Measurements from ENCODE around the gene EIF6.
A peak's percentile ranks its signal among the peaks of the same experiment; 100 is the strongest.
"Not testable (repeated sequence)": the region's sequence is repeated elsewhere in the genome, so short reads cannot be mapped to it uniquely, and the experiment has no call there.

Gene EIF6

DNA sequence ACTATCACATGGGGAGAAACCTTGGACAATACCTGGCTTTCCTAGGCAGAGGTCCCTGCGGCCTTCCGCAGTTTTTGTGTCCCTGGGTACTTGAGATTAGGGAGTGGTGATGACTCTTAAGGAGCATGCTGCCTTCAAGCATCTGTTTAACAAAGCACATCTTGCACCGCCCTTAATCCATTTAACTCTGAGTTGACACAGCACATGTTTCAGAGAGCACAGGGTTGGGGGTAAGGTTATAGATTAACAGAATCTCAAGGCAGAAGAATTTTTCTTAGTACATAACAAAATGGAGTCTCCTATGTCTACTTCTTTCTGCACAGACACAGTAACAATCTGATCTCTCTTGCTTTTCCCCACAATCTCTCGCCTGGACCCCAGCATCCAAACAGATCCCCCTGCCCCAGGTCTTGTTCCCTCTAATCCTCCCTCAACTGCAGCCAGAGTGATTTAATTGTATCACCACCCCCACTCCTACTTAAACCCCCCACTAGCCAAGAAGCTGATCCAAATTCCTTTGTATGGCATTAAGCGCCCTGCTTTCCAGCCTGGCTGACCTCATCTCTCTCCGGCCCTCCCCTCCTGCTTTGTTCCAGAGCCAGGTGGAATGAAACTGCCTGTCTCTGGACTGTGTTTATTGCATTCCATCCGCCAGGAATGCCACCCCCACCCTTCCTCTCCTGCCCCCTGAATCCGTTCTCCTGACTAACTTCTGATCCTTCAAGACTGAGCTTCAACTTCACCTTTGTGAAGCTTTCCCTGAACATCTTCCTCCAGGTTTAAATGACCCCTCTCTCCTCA, 21.6 kb downstream of the EIF6 start:
- peak; percentile 72 for DNase-seq

DNA sequence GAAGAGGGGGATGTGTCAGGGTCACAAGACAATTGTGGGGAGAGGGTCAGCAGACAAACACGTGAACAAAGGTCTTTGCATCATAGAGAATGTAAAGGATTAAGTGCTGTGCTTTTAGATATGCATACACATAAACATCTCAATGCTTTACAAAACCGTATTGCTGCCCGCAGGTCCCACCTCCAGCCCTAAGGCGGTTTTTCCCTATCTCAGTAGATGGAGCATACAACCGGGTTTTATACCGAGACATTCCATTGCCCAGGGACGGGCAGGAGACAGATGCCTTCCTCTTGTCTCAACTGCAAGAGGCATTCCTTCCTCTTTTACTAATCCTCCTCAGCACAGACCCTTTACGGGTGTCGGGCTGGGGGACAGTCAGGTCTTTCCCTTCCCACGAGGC, 22.3 kb downstream of the EIF6 start:
- not testable (repeated sequence) for DNase-seq

DNA sequence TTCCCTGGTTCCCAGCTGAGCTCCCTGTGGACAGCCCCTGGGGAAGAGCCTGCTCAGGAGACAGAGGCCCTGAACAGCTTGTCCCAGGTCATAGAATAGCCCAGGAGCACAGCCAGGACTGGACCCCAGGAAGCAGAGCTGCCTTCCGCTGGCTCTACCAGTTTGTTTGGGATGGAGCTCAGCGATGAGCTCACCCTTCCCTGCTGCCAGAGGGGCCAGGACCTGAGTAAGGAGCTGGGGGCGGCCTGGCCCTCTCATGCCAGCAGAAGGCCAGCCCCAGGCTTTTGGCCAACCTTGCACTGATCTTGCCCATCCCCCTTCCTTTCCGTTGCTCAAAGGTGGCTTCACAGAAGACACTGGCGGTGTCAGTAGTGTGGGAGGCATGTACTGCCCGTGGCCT, 24.1 kb downstream of the EIF6 start:
- DNase-seq, result no peak

DNA sequence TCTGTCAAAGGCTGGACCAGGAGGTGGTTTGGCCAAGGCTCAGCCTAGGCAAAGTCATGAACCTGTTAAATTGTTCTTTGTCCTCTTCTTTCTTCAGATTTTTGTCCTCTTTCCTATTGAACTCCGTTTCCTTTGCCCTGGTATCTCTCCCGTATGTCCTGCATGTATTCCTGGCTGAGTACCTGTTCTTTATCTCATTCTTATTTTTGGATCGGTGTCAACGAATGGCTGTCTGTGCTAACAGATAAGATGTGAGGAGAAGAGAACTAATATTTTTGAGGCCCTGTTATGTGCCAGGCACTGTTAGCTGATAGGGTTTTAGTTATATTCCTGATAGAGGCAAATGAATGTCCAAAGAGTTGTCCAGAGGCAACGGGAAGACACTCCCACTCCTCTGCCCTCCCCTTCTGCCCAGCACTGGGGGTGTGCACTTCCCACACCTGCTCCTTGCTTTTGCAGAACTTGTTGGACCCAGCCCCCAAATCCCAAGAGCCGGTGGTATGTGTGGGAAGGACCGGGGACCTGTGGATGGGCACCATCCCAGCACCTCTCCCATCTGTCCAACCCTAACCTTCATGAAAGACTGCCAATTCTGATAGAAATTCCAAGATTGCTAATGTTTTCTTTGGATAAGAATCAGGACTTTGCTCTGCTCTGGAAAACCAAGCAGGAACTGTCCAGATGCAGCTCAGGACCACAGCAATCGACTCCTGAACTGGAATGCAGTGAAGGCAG, 27.2 kb downstream of the EIF6 start:
- no peak for DNase-seq

DNA sequence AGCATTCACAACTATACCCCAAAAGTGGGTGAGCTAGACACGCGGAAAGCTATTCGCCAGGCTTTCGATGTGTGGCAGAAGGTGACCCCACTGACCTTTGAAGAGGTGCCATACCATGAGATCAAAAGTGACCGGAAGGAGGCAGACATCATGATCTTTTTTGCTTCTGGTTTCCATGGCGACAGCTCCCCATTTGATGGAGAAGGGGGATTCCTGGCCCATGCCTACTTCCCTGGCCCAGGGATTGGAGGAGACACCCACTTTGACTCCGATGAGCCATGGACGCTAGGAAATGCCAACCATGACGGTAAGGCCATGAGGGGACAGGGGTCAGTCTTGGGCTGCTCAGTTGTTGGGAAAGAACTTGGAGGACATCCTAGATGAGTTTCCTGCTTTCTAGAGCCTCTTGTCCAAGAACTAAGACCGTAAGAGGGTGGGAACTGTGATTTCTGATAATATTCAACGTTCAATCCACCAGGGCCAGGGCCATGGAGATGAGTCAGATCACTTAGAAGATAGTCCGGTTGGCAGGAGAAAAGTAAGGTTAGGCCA, 30.0 kb downstream of the EIF6 start:
- no peak for DNase-seq

DNA sequence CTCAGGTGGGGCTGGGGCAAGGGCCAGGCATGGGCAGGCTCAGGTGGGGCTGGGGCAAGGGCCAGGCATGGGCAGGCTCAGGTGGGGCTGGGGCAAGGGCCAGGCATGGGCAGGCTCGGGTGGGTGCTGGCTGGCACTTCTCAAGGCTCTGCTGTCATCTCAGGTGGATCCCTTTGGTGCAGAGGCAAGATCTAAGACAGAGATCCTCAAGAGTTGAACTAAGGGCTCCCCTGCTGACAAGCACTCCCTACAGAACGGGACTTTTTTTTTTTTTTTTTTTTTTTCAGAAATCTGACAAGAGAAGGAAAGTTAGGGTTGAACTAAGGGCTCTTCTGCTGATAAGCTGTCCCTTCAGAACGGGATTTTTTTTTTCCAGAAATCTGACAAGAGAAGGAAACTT, 31.6 kb downstream of the EIF6 start:
- no peak for DNase-seq

DNA sequence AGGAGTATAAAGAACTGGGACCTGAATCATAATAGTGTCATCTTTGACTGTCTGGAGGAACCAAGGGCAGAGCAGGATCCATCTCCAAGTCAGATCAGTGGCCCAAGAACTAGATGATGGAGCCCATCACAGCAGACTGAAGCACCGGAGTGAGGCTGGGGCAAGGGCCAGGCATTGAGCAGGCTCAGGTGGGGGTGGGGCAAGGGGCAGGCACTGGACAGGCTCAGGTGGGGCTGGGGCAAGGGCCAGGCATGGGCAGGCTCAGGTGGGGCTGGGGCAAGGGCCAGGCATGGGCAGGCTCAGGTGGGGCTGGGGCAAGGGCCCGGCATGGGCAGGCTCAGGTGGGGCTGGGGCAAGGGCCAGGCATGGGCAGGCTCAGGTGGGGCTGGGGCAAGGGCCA, 32.0 kb downstream of the EIF6 start:
- DNase-seq, result not testable (repeated sequence)

DNA sequence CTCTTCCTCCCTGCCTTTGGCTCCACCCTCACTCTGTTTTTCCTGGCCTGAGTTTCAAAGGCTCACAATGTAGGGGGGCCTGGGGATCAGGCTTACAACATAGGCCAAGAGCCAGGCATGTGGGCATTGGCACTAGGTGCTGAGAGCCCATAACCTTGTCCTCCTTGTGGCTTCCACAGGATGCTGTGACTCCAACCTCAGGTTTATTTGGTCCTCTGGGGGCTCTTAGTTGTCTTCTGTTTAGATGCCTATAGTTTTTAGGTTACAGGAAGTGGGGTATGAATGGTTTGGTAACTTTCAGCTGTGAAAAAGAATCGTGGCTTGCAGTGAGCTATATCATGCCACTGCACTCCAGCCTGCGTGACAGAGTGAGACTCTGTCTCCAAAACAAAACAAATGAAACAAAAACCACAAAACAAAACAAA, 32.5 kb downstream of the EIF6 start:
- no peak for DNase-seq

DNA sequence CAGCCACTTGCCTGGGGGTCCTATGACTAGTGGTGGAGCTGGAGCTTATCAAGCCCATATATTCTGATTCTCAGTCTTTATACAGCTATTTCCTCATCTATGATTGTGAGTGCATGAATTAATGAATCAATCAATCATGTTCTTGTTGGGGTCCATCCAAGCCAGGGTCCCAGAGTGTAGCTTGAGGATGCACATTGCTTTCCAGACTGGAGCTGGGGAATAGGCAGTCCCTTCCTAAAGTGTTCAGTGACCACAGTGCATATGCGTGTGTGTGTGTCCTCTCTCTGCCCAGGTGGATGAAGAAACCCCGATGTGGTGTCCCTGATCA, 33.0 kb downstream of the EIF6 start:
- DNase-seq, result no peak

DNA sequence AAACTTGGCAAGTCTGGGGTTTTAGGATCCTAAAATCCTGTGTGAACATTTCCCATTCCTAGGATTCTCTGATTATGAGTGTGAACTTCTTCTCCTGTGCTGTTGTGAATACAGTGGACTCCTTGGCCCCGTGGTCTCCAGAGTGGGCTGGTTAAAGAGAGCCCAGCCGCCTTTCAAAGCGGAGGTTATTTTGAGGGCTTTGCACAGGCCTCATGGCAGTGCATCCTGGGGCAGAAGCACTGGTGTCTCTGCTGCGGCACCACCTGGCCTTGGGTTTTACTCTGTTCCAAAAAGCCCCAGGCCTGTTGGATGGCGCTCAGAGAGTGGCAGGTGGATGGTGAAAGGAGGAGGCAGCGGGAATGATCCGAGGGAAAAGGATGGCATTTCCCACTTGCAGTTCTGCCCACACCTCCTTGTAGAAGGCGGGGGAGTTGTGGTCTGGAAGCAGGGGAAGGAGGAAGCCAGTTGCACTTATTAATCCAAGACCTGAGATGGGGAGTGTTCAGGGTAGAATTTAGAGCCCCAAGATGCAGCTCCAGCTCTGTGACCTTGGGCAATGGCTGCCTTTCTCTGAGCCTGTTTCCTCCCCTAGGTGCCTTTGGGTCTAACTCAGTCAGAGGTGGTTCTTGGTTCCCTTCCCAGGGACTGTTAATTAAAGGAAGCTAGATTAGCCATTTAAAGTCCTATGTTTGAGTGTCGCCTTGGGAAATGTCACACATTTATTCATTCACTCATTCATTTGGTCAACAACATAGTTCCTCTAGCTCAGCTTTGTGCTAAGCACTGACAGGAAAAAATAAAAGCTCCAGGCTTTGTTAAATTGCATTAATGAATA, 35.7 kb downstream of the EIF6 start:
- no peak for DNase-seq

DNA sequence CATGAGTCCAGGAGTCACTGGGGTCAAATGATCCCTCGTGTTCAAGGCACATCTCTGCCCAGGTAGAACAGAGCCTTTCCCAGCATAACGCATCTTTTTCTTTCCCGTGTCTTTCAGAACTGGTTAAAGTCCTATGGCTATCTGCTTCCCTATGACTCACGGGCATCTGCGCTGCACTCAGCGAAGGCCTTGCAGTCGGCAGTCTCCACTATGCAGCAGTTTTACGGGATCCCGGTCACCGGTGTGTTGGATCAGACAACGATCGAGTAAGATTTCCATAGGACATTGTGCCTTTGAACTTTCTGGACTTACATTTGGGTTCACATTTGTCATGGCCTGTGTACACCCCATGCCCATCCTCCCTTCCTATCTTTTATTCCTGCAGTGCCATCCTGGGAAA, 37.8 kb downstream of the EIF6 start:
- DNase-seq, result no peak

DNA sequence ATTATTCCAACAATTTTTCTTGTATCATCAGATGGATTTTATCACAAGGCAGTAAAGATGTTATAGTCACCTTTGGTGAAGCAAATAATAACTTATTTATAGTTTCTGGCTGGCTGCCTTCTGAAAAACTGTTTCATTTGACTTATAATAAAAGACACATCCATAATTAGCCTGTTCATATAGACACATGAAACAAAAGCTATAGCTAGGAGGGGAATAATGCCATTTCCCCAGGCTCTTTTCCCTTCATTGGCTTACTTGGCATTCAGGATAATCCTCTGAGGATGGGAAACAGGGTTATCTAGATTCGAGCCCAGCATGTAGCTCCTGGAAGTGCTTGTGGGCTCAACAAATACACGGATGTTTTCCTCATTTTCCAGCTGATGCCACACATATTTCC, 40.6 kb downstream of the EIF6 start:
- DNase-seq, result no peak

DNA sequence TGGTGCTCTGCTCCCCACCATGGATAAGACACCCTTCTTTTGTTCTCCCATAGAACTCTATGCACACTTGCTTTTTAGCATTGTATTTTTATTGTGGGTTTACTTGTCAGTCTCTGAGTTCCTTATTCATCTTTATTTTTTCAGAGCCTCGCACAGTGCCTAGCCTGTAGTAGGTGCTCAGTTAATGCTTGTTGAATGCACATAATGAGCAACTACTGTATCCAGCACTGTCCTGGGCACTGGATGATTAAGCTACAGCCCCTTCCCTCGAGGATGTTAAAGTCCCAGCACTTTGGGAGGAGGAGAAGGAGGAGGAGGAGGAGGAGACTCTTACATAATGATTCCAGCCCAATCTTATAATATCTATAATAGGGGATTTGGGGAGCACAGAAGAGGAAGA, 41.3 kb downstream of the EIF6 start:
- DNase-seq, result no peak

DNA sequence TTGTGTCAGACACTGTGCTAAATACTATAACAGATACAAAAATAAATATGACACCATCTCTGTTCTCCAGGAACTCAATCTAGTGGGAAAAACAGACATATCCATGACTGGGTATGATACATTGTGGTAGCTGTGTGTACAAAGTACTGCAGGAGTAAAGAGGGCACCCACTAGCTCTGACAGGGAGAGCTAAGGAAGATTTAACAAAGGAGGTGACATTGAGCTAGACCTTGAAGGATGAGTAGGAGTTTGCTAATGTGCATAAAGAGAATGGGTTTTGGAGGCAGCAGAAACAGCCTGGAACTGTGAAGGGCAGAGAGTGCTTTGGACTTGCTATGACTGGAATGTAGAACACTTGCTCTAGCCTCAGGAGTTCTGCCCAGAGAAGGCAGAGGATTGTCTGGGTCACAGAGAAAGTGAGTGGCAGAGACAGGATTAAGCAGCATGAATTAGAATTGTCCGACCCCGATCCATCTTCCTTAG, 43.7 kb downstream of the EIF6 start:
- no peak for DNase-seq

DNA sequence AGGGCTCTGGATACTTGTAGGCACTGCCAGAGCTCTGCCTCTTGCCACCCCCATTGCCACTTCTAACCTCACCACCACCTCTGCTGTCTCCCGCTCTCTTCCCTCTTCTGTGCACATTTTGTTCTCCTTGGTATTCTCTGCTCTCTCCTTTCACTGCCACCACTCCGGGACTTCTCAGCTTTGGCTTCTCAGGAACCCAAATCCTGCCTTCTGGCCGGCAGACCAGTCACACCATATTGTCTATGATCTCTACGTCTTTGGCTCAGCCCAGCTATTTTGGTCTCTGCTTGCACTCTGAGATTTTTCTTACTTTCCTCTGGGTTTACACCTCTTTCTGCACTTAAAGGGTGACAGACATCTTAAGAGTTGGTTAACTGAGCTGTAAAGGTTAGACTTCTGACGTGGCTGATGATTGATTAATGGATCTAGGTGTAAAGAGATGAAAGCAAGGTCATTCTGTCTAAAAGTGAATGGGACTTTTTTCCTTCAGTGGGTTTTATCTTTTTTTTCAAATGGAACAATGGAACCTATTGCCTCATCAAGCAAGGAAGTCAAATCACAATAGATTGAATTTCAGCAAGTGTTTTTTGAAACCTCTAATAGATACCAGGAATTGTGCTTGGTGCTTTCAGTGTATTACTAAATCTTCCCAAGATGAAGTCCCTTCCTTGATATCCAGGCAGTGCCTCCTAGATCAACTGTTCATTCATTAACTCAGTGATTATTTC, 44.3 kb downstream of the EIF6 start:
- no peak for DNase-seq

DNA sequence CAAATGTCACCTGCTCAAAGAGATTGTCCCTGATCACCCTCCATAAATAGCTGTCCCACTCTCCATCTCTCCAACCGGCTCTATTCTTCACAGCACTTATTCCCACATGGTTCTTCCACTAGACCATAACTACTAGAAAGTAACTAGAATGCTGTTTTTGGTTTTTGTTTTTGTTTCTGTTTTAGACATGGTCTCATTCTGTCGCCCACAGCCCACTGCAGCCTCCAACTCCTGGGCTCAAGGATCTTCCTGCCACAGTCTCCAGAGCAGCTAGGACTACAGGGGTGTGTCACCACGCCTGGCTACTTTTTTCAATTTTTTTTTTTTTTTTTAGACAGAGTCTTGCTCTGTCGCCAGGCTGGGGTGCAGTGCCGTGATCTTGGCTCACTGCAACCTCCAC, 45.8 kb downstream of the EIF6 start:
- DNase-seq, result no peak

DNA sequence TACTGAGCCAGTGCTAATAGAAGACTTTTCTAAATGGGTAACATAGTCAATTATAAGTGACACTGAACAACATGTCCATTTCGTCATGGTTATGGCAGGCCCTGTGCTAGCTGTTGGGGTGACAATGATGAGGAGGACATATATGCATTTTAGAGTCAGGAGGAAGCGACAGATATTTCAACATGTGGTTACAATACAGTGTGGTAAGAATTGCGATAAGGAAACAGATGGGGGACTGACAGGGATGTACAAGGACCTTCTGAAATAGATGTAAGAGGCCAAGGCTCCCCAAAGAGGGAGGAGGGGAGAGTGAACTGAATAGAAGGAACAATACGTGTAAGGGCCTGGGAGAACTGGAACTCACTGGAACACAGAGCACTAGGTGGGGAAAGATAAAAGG, 46.4 kb downstream of the EIF6 start:
- DNase-seq, result no peak

DNA sequence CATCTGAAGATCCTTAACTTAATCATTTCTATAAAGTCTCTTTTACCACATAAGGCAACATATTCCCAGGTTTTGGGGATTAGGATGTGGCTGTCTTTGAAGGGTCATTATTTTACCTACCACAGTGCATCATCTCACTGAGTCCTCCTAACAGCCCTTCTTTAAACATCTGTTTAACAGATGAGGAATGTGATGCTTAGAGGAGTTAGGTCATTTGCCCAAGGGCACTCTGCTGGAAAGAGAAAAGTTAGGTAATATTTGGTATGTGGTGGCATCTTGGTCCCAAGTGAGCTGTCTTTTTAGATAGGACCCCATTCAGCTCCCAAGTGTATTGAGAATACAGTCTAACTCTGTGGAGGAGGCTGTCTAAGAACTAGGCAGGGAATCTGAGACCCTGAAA, 47.1 kb downstream of the EIF6 start:
- no peak for DNase-seq

DNA sequence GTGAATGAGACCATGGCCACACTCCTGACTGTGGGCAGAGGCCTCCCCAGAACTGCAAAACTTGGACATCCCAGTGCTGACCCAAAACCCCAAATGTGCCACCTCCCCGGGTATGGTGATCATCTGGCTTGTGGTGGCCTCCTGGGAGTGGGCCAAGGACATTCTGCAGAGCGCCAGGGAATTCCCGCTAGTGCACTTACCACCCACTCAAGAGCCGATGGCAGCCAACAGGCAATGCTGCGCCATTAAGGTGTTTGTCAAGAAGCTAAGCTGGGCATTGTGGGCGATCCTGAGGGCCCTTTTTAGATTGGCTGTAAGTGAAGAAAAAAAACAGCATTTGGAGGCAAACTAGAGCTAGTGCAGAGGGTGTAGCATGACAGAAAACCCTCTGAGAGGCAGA, 48.7 kb downstream of the EIF6 start:
- no peak for DNase-seq

DNA sequence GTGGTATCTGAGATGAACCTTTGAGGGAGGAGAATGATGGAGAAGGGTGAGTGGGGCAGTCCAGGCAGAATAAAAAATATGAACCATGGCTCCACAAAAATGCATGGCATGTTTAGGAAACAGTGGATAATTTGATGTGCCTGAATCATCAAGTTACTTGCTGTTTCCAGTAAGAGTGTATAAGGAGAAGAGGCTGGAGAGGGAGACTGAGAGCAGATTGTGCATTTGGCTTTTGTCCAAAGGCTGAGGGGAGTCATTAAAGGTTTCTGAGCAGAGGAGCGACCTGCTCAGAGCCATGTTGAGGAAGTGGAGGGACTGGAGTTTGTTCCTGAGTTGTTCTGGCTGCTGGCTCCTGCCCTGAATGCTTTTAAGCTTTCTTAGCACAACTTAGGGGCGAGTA, 52.0 kb downstream of the EIF6 start:
- no peak for DNase-seq

Data from right kidney (tissue), 1 donor.